HCT116 (cell line): ENCODE data around the gene PDE4D. TPM values are rescaled to one million over a fixed set of nuclear protein-coding genes. Genes with fewer than 3 reads are reported as not detected.

ENCODE experiments used
- ATAC-seq: fragments of 200-7000 bp; cut with Tn5 transposase; 2 replicates; pipeline ENCODE4 v1.9.1; 2020; ENCODE audit warnings: mild to moderate bottlenecking, moderate library complexity
- BruUV-seq: library from RNA; stranded (reverse); fragments of 400-500 nt; replicated peaks from 2 replicates; lab custom pipeline; 2021; lab: Mats Ljungman, UMichigan
- CTCF ChIA-PET: fragments of 300-600 bp; sonication (Branson Sonifier 250); formaldehyde crosslinking; loops from one replicate; lab custom pipeline; 2021; ENCODE audit warnings: antibody characterized with exemption; lab: Charles Lee
- POLR2A ChIA-PET: fragments of 300-600, 350-600 bp; sonication (Branson Sonifier 250); formaldehyde crosslinking; loops from one replicate; lab custom pipeline; 2021; ENCODE audit warnings: antibody characterized with exemption; lab: Charles Lee
- RAD21 ChIA-PET, 2 experiments: fragments of 300-600 bp; sonication (Branson Sonifier 250); formaldehyde crosslinking; loops; one replicate each; lab custom pipeline; 2023; ENCODE audit warnings: low total read pairs in 2 of 2; ENCODE audit not compliant: uncharacterized antibody in 2 of 2, unreplicated experiment in 2 of 2, low non-redundant PET in 1 of 2; lab: Charles Lee
- DNase-seq: peaks from one replicate; pipeline ENCODE4 v3.0.0-alpha.2; 2010; ENCODE audit warnings: low read depth, low spot score
- H2AFZ ChIP-seq: fragments of 200-600 bp; shearing (Covaris generic), sonication (generic); 2 replicates; pipeline ENCODE4 v1.6.1; 2017; ENCODE audit warnings: low read depth, mixed run types, mixed read lengths, antibody characterized with exemption, low read length; ENCODE audit not compliant: poor library complexity, severe bottlenecking
- H3K27ac ChIP-seq: 2 replicates; pipeline ENCODE4 v1.5.1; 2012; ENCODE audit warnings: low read depth, low read length
- H3K27me3 ChIP-seq: fragments of 200-600 bp; sonication (generic); 2 replicates; pipeline ENCODE4 v1.6.1; 2016; ENCODE audit warnings: mixed run types, low read length, mixed read lengths; ENCODE audit not compliant: insufficient read depth
- H3K36me3 ChIP-seq, 2 experiments: fragments of 200-500 bp in 1 of 2; fragments of 200-600 bp in 1 of 2; sonication (Bioruptor generic) in 1 of 2; sonication (generic) in 1 of 2; 2 replicates each; pipeline versions ENCODE4 v1.5.1 to v1.6.1; 2014 to 2016; ENCODE audit warnings: low read length in 2 of 2, inconsistent platforms in 1 of 2, mixed read lengths in 1 of 2, mixed run types in 1 of 2; ENCODE audit not compliant: insufficient read depth in 2 of 2, control insufficient read depth in 1 of 2
- H3K4me1 ChIP-seq, 2 experiments: fragments of 200-600 bp in 1 of 2; sonication (generic) in 1 of 2; 2 replicates each; pipeline versions ENCODE4 v1.5.1 to v1.6.1; 2012 to 2017; ENCODE audit warnings: low read length in 2 of 2, inconsistent platforms in 1 of 2, mild to moderate bottlenecking in 1 of 2, mixed read lengths in 1 of 2, mixed run types in 1 of 2, moderate library complexity in 1 of 2; ENCODE audit not compliant: insufficient read depth in 2 of 2, control insufficient read depth in 1 of 2
- H3K4me2 ChIP-seq: fragments of 200-600 bp; sonication (generic); 2 replicates; pipeline ENCODE4 v1.6.1; 2017; ENCODE audit warnings: mixed run types, low read length, mixed read lengths
- H3K4me3 ChIP-seq, 2 experiments: fragments of 200-600 bp in 1 of 2; sonication (generic) in 1 of 2; replicated peaks in 1 of 2; 2 replicates each; pipeline ENCODE4 v1.5.1; 2011 to 2016; ENCODE audit warnings: low read length in 2 of 2, control low read depth in 1 of 2, low read depth in 1 of 2, mild to moderate bottlenecking in 1 of 2, mixed read lengths in 1 of 2, mixed run types in 1 of 2
- H3K79me2 ChIP-seq: fragments of 200-600 bp; sonication (generic); 2 replicates; pipeline ENCODE4 v1.6.1; 2017; ENCODE audit warnings: mild to moderate bottlenecking, mixed run types, low read length, moderate library complexity, mixed read lengths; ENCODE audit not compliant: insufficient read depth
- H3K9ac ChIP-seq: fragments of 200-600 bp; sonication (generic); 2 replicates; pipeline ENCODE4 v1.6.1; 2016; ENCODE audit warnings: low read length, mixed read lengths
- H3K9me2 ChIP-seq: fragments of 200-600 bp; sonication (generic), shearing (Covaris generic); 2 replicates; pipeline ENCODE4 v1.6.1; 2017; ENCODE audit warnings: mixed run types, mild to moderate bottlenecking, moderate library complexity; ENCODE audit not compliant: insufficient read depth
- H3K9me3 ChIP-seq, 2 experiments: fragments of 200-500 bp in 1 of 2; fragments of 200-600 bp in 1 of 2; sonication (Bioruptor generic) in 1 of 2; sonication (generic) in 1 of 2; 2 replicates each; pipeline ENCODE4 v1.6.1; 2014 to 2017; ENCODE audit warnings: low read length in 2 of 2, mixed read lengths in 2 of 2, inconsistent platforms in 1 of 2, low read depth in 1 of 2, mild to moderate bottlenecking in 1 of 2, mixed run types in 1 of 2, moderate library complexity in 1 of 2; ENCODE audit not compliant: control insufficient read depth in 1 of 2, insufficient read depth in 1 of 2
- H4K20me1 ChIP-seq: fragments of 200-600 bp; sonication (generic), shearing (Covaris generic); 2 replicates; pipeline ENCODE4 v1.6.1; 2017; ENCODE audit warnings: mixed run types, mild to moderate bottlenecking, moderate library complexity; ENCODE audit not compliant: insufficient read depth
- CBX3 ChIP-seq: IDR thresholded peaks from 2 replicates; pipeline ENCODE4 v1.6.1; 2012; ENCODE audit warnings: low read depth
- CEBPB ChIP-seq: IDR thresholded peaks from 2 replicates; pipeline ENCODE4 v1.6.1; 2012; ENCODE audit warnings: low read depth
- EGR1 ChIP-seq: IDR thresholded peaks from 2 replicates; pipeline ENCODE4 v1.6.1; 2012; ENCODE audit warnings: low read depth
- ELF1 ChIP-seq: IDR thresholded peaks from 2 replicates; pipeline ENCODE4 v1.6.1; 2012; ENCODE audit warnings: low read depth, borderline replicate concordance
- EZH2phosphoT487 ChIP-seq: fragments of 200-600 bp; IDR thresholded peaks from 2 replicates; pipeline ENCODE4 v1.6.1; 2018; ENCODE audit warnings: antibody characterized with exemption, borderline replicate concordance
- FOSL1 ChIP-seq: IDR thresholded peaks from 2 replicates; pipeline ENCODE4 v1.6.1; 2012; ENCODE audit warnings: low read depth
- JUND ChIP-seq: IDR thresholded peaks from 2 replicates; pipeline ENCODE4 v1.6.1; 2012
- POLR2A ChIP-seq: IDR thresholded peaks from 2 replicates; pipeline ENCODE4 v1.7.0; 2011; ENCODE audit warnings: borderline replicate concordance; ENCODE audit not compliant: insufficient read depth, insufficient read length; ENCODE audit errors: extremely low read depth
- POLR2AphosphoS5 ChIP-seq: IDR thresholded peaks from 2 replicates; pipeline ENCODE4 v1.6.1; 2011; ENCODE audit warnings: mild to moderate bottlenecking, low read depth, low read length, moderate library complexity
- RAD21 ChIP-seq: IDR thresholded peaks from 2 replicates; pipeline ENCODE4 v1.6.1; 2012; ENCODE audit warnings: low read depth, mild to moderate bottlenecking
- SIN3A ChIP-seq: IDR thresholded peaks from 2 replicates; pipeline ENCODE4 v1.6.1; 2012; ENCODE audit warnings: low read depth
- SRF ChIP-seq: IDR thresholded peaks from 2 replicates; pipeline ENCODE4 v1.6.1; 2012; ENCODE audit warnings: low read depth
- TCF7L2 ChIP-seq: IDR thresholded peaks from 2 replicates; pipeline ENCODE4 v1.7.0; 2011; ENCODE audit warnings: borderline replicate concordance, inconsistent platforms; ENCODE audit not compliant: insufficient read depth, insufficient read length; ENCODE audit errors: extremely low read depth
- YY1 ChIP-seq: IDR thresholded peaks from 2 replicates; pipeline ENCODE4 v1.6.1; 2011; ENCODE audit warnings: low read length, low read depth, moderate library complexity, mild to moderate bottlenecking; ENCODE audit not compliant: insufficient replicate concordance; ENCODE audit errors: extremely low read depth
- ZFX ChIP-seq: fragments of 450-650 bp; IDR thresholded peaks from 2 replicates; pipeline ENCODE4 v1.6.1; 2017
- ZNF274 ChIP-seq: fragments of 200-500 bp; sonication (Bioruptor generic); IDR thresholded peaks from 2 replicates; pipeline ENCODE4 v1.6.1; 2014; ENCODE audit warnings: mild to moderate bottlenecking, low read depth, low read length, inconsistent platforms
- intact Hi-C: fragments of 100-400 bp; cut with micrococcal nuclease; formaldehyde crosslinking; loops from 2 replicates; pipeline ENCODE4 v1.10.0; 2022
- total RNA-seq: library from RNA; stranded (reverse); gene quantifications from one replicate; pipeline ENCODE4 v1.2.1, GENCODE V29; 2021; ENCODE audit not compliant: unreplicated experiment
- TF ChIP-seq, protein P1 (sequence below): IDR thresholded peaks from 2 replicates; pipeline ENCODE4 v1.6.1; 2012
- TF ChIP-seq, protein P2 (sequence below): IDR thresholded peaks from 2 replicates; pipeline ENCODE4 v1.6.1; 2011; ENCODE audit warnings: mild to moderate bottlenecking, low read length, moderate library complexity; ENCODE audit not compliant: insufficient replicate concordance; ENCODE audit errors: extremely low read depth
- TF ChIP-seq, protein P3 (sequence below), 3 experiments: fragments of 200-600 bp in 1 of 3; sonication (generic) in 1 of 3; IDR thresholded peaks in 2 of 3; conservative IDR thresholded peaks in 1 of 3; 2 replicates each; pipeline ENCODE4 v1.5.1; 2012 to 2017; ENCODE audit warnings: low read depth in 2 of 3, low read length in 2 of 3, antibody characterized with exemption in 1 of 3, borderline replicate concordance in 1 of 3, control low read depth in 1 of 3, mild to moderate bottlenecking in 1 of 3, mixed read lengths in 1 of 3, mixed run types in 1 of 3, moderate library complexity in 1 of 3; ENCODE audit not compliant: insufficient read depth in 1 of 3

PDE4D gene
- total RNA-seq, 1 experiment from 2014 or later: 1.1 TPM

GRCh38 chr5:59497207-59497606, 396.3 kb downstream of the PDE4D start:
- Histone ChIP-seq H3K4me3 (no peak overlapping the region), H3K9me3 (no peaks in the 10 kb centered on the region), H3K27ac (no peak overlapping the region), H3K4me1 (no peaks in the 10 kb centered on the region), H3K27me3 (peaks cover 8% of the 10 kb centered on the region), H3K9me2 (no peaks in the 10 kb centered on the region), H2AFZ (no peak overlapping the region), H3K36me3 (no peaks in the 10 kb centered on the region), H3K79me2 (no peaks in the 10 kb centered on the region), H3K9ac (no peak overlapping the region), H4K20me1 (no peaks in the 10 kb centered on the region; the same call in 1 of the 2 replicates), H3K4me2 (no peak overlapping the region)
- ChIA-PET CTCF (interaction anchor here (0.9 to 1.2 kb wide), 5 partner anchors 9 to 309 kb away, joined by 4 to 10 read pairs (median 4); no protein-coding TSS in a partner anchor), POLR2A (no interaction called here), RAD21 (no interaction called here)
- intact Hi-C loops: loop anchor here (2.0 kb wide), 2 partner anchors 106 to 308 kb away; no protein-coding TSS in a partner anchor
- BruUV-seq: no TSS peak
- DNase-seq: no peak
- no peak for TF ChIP-seq JUND
- TF ChIP-seq CBX3: no peak
- no peak for TF ChIP-seq SIN3A
- TF ChIP-seq EGR1: no peak
- no peak for TF ChIP-seq EZH2phosphoT487
- TF ChIP-seq FOSL1: no peak
- no peak for TF ChIP-seq POLR2A
- TF ChIP-seq ZFX: no peak
- TF ChIP-seq TCF7L2: no peak
- no peak for TF ChIP-seq ELF1
- TF ChIP-seq, protein P1, sequence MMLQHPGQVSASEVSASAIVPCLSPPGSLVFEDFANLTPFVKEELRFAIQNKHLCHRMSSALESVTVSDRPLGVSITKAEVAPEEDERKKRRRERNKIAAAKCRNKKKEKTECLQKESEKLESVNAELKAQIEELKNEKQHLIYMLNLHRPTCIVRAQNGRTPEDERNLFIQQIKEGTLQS: no peak
- TF ChIP-seq, protein P2, sequence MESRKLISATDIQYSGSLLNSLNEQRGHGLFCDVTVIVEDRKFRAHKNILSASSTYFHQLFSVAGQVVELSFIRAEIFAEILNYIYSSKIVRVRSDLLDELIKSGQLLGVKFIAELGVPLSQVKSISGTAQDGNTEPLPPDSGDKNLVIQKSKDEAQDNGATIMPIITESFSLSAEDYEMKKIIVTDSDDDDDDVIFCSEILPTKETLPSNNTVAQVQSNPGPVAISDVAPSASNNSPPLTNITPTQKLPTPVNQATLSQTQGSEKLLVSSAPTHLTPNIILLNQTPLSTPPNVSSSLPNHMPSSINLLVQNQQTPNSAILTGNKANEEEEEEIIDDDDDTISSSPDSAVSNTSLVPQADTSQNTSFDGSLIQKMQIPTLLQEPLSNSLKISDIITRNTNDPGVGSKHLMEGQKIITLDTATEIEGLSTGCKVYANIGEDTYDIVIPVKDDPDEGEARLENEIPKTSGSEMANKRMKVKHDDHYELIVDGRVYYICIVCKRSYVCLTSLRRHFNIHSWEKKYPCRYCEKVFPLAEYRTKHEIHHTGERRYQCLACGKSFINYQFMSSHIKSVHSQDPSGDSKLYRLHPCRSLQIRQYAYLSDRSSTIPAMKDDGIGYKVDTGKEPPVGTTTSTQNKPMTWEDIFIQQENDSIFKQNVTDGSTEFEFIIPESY: no peak
- TF ChIP-seq RAD21: no peak
- TF ChIP-seq POLR2AphosphoS5: no peak
- no peak for TF ChIP-seq SRF
- TF ChIP-seq ZNF274: no peak
- TF ChIP-seq, protein P3, sequence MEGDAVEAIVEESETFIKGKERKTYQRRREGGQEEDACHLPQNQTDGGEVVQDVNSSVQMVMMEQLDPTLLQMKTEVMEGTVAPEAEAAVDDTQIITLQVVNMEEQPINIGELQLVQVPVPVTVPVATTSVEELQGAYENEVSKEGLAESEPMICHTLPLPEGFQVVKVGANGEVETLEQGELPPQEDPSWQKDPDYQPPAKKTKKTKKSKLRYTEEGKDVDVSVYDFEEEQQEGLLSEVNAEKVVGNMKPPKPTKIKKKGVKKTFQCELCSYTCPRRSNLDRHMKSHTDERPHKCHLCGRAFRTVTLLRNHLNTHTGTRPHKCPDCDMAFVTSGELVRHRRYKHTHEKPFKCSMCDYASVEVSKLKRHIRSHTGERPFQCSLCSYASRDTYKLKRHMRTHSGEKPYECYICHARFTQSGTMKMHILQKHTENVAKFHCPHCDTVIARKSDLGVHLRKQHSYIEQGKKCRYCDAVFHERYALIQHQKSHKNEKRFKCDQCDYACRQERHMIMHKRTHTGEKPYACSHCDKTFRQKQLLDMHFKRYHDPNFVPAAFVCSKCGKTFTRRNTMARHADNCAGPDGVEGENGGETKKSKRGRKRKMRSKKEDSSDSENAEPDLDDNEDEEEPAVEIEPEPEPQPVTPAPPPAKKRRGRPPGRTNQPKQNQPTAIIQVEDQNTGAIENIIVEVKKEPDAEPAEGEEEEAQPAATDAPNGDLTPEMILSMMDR (IDR thresholded peaks at IDR 0.05 in 2 of 3, conservative IDR thresholded peaks at IDR 0.05 in 1 of 3; ENCODE audit: borderline replicate concordance in 1 of 3, insufficient read depth in 1 of 3, low read depth in 2 of 3, low read length in 2 of 3): no peak
- TF ChIP-seq YY1: no peak
- no peak for TF ChIP-seq CEBPB
- ATAC-seq: no peak
